Muscle of back (tissue), 13 donors: Measurements from ENCODE around the gene BICD2. TPM values are rescaled to one million over a fixed set of nuclear protein-coding genes. Genes with fewer than 3 reads are reported as not detected.
"Not testable (repeated sequence)": the region's sequence is repeated elsewhere in the genome, so short reads cannot be mapped to it uniquely, and the experiment has no call there.

Experiments
- DNase-seq, 3 donors: peaks; one replicate each; pipeline versions ENCODE4 v3.0.0 to v3.0.0-alpha.2; 2013
- long read RNA-seq, 9 donors: transcript quantifications; one replicate each; lab custom pipeline, GENCODE V29; 2026
- polyA plus RNA-seq, 10 donors: library from polyadenylated mRNA; unstranded; fragments of 120-200 nt; gene quantifications; one replicate each; pipeline ENCODE4 v1.2.1, GENCODE V29; 2013; ENCODE audit not compliant: insufficient read length in 10 of 10

Gene BICD2
- polyA plus RNA-seq: 10 to 100 TPM; 25.8 to 34.2 (median 28.5) TPM
- long read RNA-seq, donor 1, full-length matches to known transcripts: 9 of 14 reads
- long read RNA-seq, donor 1, partial matches to known transcripts: 5 of 14 reads
- long read RNA-seq, donor 1, other reads (novel, unspliced or antisense): 0 of 14 reads
- long read RNA-seq, donor 2, full-length matches to known transcripts: 4 of 4 reads
- long read RNA-seq, donor 2, partial matches to known transcripts: 0 of 4 reads
- long read RNA-seq, donor 2, other reads (novel, unspliced or antisense): 0 of 4 reads
- long read RNA-seq, donor 3: 0 reads
- long read RNA-seq, donor 4, full-length matches to known transcripts: 6 of 6 reads
- long read RNA-seq, donor 4, partial matches to known transcripts: 0 of 6 reads
- long read RNA-seq, donor 4, other reads (novel, unspliced or antisense): 0 of 6 reads
- long read RNA-seq, donor 5: 0 reads
- long read RNA-seq, donor 6, full-length matches to known transcripts: 7 of 7 reads
- long read RNA-seq, donor 6, partial matches to known transcripts: 0 of 7 reads
- long read RNA-seq, donor 6, other reads (novel, unspliced or antisense): 0 of 7 reads
- long read RNA-seq, donor 7, full-length matches to known transcripts: 2 of 8 reads
- long read RNA-seq, donor 7, partial matches to known transcripts: 6 of 8 reads
- long read RNA-seq, donor 7, other reads (novel, unspliced or antisense): 0 of 8 reads
- long read RNA-seq, donor 8, full-length matches to known transcripts: 3 of 3 reads
- long read RNA-seq, donor 8, partial matches to known transcripts: 0 of 3 reads
- long read RNA-seq, donor 8, other reads (novel, unspliced or antisense): 0 of 3 reads
- long read RNA-seq, donor 9: 0 reads

- DNase-seq: no peak
Observed at GRCh38 chr9:92764381-92764987, at the start of gene BICD2. BICD2 (minus strand) TSS chr9:92764833; CDS start chr9:92764744, 89 bp downstream.

GRCh38 chr9:92809629-92810326 lies 45.1 kb upstream of the BICD2 start:
- DNase-seq: not testable (repeated sequence)

GRCh38 chr9:92808726-92809451 lies 44.3 kb upstream of the BICD2 start:
- DNase-seq: peak; percentile 47 to 89 (median 78)

- DNase-seq: peak in 1 of 3 donors; percentile 14
Observed at GRCh38 chr9:92807757-92808725, 43.4 kb upstream of the BICD2 start.

GRCh38 chr9:92807031-92807756 lies 42.6 kb upstream of the BICD2 start:
- no peak for DNase-seq

GRCh38 chr9:92804727-92805126 lies 40.1 kb upstream of the BICD2 start:
- no peak for DNase-seq

- DNase-seq: no peak
Observed at GRCh38 chr9:92798358-92798757, 33.7 kb upstream of the BICD2 start.

GRCh38 chr9:92796337-92796804 lies 31.7 kb upstream of the BICD2 start:
- not testable (repeated sequence) for DNase-seq

- DNase-seq: no peak
Observed at GRCh38 chr9:92795598-92796336, 31.1 kb upstream of the BICD2 start.

GRCh38 chr9:92795000-92795399 lies 30.4 kb upstream of the BICD2 start:
- no peak for DNase-seq

- DNase-seq: no peak
Observed at GRCh38 chr9:92794426-92794825, 29.8 kb upstream of the BICD2 start.

- peak; percentile 56 to 86 (median 81) for DNase-seq
Observed at GRCh38 chr9:92790542-92791527, 26.2 kb upstream of the BICD2 start.

GRCh38 chr9:92786298-92786697 lies 21.7 kb upstream of the BICD2 start:
- no peak for DNase-seq

GRCh38 chr9:92781899-92782298 lies 17.3 kb upstream of the BICD2 start:
- DNase-seq: no peak

- no peak for DNase-seq
Observed at GRCh38 chr9:92780206-92780605, 15.6 kb upstream of the BICD2 start.

- no peak for DNase-seq
Observed at GRCh38 chr9:92775466-92775865, 10.8 kb upstream of the BICD2 start.

- DNase-seq: peak in 1 of 3 donors; percentile 77
Observed at GRCh38 chr9:92774274-92774673, 9.6 kb upstream of the BICD2 start.
